Left ventricle myocardium inferior (tissue), 1 donor: ENCODE results near the gene USH1C. TPM values are rescaled to one million over a fixed set of nuclear protein-coding genes. Genes with fewer than 3 reads are reported as not detected.

Experiments
- DNase-seq: peaks from one replicate; pipeline ENCODE4 v3.0.0-alpha.2; 2020
- H3K27ac ChIP-seq: fragments of 200-600 bp; replicated peaks from 2 replicates; pipeline ENCODE4 v1.8.0; 2021
- H3K27me3 ChIP-seq: fragments of 200-600 bp; 2 replicates; pipeline ENCODE4 v1.8.0; 2021; ENCODE audit warnings: low read depth
- H3K36me3 ChIP-seq: fragments of 200-600 bp; 2 replicates; pipeline ENCODE4 v1.8.0; 2021
- H3K4me1 ChIP-seq: fragments of 200-600 bp; 2 replicates; pipeline ENCODE4 v1.8.0; 2021
- H3K4me3 ChIP-seq: fragments of 200-600 bp; 2 replicates; pipeline ENCODE4 v1.8.0; 2021; ENCODE audit warnings: mild to moderate bottlenecking, moderate library complexity
- H3K9me3 ChIP-seq: fragments of 200-600 bp; replicated peaks from 2 replicates; pipeline ENCODE4 v1.8.0; 2021
- CTCF ChIP-seq: fragments of 200-600 bp; IDR thresholded peaks from 2 replicates; pipeline ENCODE4 v1.8.0; 2021; ENCODE audit warnings: antibody characterized with exemption, mild to moderate bottlenecking, borderline replicate concordance
- intact Hi-C: fragments of 100-400 bp; cut with micrococcal nuclease; formaldehyde crosslinking; loops from one replicate; pipeline ENCODE4 v1.11.0; 2022
- total RNA-seq: library from RNA; stranded (reverse); fragmentation: NEBNext Ultra II Directional; extraction: Animal tissue kit (Norgen Biotek cat#: 25700); gene quantifications from one replicate; pipeline ENCODE4 v1.2.1, GENCODE V29; 2021
- donor health status: DM: no; HTN: yes; CAD: no; lungs with severe emphysema.

The USH1C gene
- total RNA-seq, 1 donor from 2014 or later = not detected

GRCh38 chr11:17478070-17478469, 66.1 kb downstream of the USH1C start:
- Histone ChIP-seq H3K9me3 (no peaks in the 10 kb centered on the region), H3K36me3 (no peaks in the 10 kb centered on the region), H3K27me3 (peaks cover 64% of the 10 kb centered on the region), H3K27ac (no peak overlapping the region), H3K4me1 (peaks cover 18% of the 10 kb centered on the region), H3K4me3 (no peak overlapping the region)
- intact Hi-C loops = no loop called here
- DNase-seq = no peak
- no peak for TF ChIP-seq CTCF

GRCh38 chr11:17477361-17477760, 66.9 kb downstream of the USH1C start:
- intact Hi-C loops = no loop called here
- Histone ChIP-seq H3K27me3 (peaks cover 70% of the 10 kb centered on the region), H3K4me3 (no peak overlapping the region), H3K36me3 (no peaks in the 10 kb centered on the region), H3K4me1 (peaks cover 18% of the 10 kb centered on the region), H3K9me3 (no peaks in the 10 kb centered on the region), H3K27ac (no peak overlapping the region)
- no peak for DNase-seq
- no peak for TF ChIP-seq CTCF

- Histone ChIP-seq H3K36me3 (no peaks in the 10 kb centered on the region), H3K27ac (no peak overlapping the region), H3K27me3 (peaks cover 70% of the 10 kb centered on the region), H3K4me1 (peaks cover 18% of the 10 kb centered on the region), H3K4me3 (peak overlapping the region; percentile 66), H3K9me3 (no peaks in the 10 kb centered on the region)
- no peak for DNase-seq
- intact Hi-C loops = no loop called here
- no peak for TF ChIP-seq CTCF
Observed at GRCh38 chr11:17477084-17477333, 67.2 kb downstream of the USH1C start.

- intact Hi-C loops = no loop called here
- H3K4me3 ChIP-seq = peak within 1 kb of the TSS; percentile 66
- no peak for DNase-seq
- H3K27ac ChIP-seq = no peak within 1 kb of the TSS
- no peaks in the 10 kb centered on the region for H3K36me3 ChIP-seq
- peaks cover 18% of the 10 kb centered on the region for H3K4me1 ChIP-seq
- H3K27me3 ChIP-seq = peaks cover 73% of the 10 kb centered on the region
- no peak for TF ChIP-seq CTCF
- H3K9me3 ChIP-seq = no peaks in the 10 kb centered on the region
Observed at GRCh38 chr11:17476317-17477083, 67.7 kb downstream of the USH1C start, which contains the start of gene ABCC8. TSS of gene ABCC8 (minus strand) at chr11:17476845. CDS start at chr11:17476776, 69 bp downstream.

- Histone ChIP-seq H3K4me3 (peak overlapping the region; percentile 66), H3K4me1 (peaks cover 18% of the 10 kb centered on the region), H3K27ac (no peak overlapping the region), H3K9me3 (no peaks in the 10 kb centered on the region), H3K27me3 (peaks cover 77% of the 10 kb centered on the region), H3K36me3 (no peaks in the 10 kb centered on the region)
- no peak for DNase-seq
- intact Hi-C loops = no loop called here
- no peak for TF ChIP-seq CTCF
Observed at GRCh38 chr11:17475666-17476316, 68.4 kb downstream of the USH1C start.
